HG03575 (cell line): ENCODE results near the gene HDHD3.
"Not testable (repeated sequence)": the region's sequence is repeated elsewhere in the genome, so short reads cannot be mapped to it uniquely, and the experiment has no call there.

Source experiments
- ATAC-seq: cut with Tn5 transposase; IDR thresholded peaks from one replicate; pipeline ENCODE4 v1.9.1; 2021; ENCODE audit not compliant: unreplicated experiment, insufficient number of reproducible peaks, low FRiP score; ENCODE audit errors: extremely low read depth

HDHD3 gene

GRCh38 chr9:113376634-113377567, at the start of gene HDHD3:
Gene HDHD3, minus strand, starts transcription at chr9:113376986. Its CDS starts 2,632 bp downstream, at chr9:113374354.
- no peak for ATAC-seq

GRCh38 chr9:113425072-113425471, 48.3 kb upstream of the HDHD3 start:
- ATAC-seq: no peak

GRCh38 chr9:113421726-113422125, 44.9 kb upstream of the HDHD3 start:
- ATAC-seq: no peak

- no peak for ATAC-seq
Measured at GRCh38 chr9:113417370-113417769, 40.6 kb upstream of the HDHD3 start.

GRCh38 chr9:113416149-113416721, 39.4 kb upstream of the HDHD3 start:
- ATAC-seq: peak; percentile 79

- ATAC-seq: peak; percentile 43
Measured at GRCh38 chr9:113410207-113410864, 33.5 kb upstream of the HDHD3 start, which contains the start of the genes C9orf43 and POLE3. Gene C9orf43, plus strand, starts transcription at chr9:113410747. Its CDS starts 2,747 bp downstream, at chr9:113413494. Gene POLE3, minus strand, starts transcription at chr9:113410675. Its CDS starts 382 bp downstream, at chr9:113410293.

- ATAC-seq: no peak
Measured at GRCh38 chr9:113409883-113410206, 33.1 kb upstream of the HDHD3 start.

GRCh38 chr9:113409481-113409880, 32.7 kb upstream of the HDHD3 start:
- no peak for ATAC-seq

- ATAC-seq: peak; percentile 33
Measured at GRCh38 chr9:113406873-113407511, 30.2 kb upstream of the HDHD3 start.

- not testable (repeated sequence) for ATAC-seq
Measured at GRCh38 chr9:113406353-113406752, 29.6 kb upstream of the HDHD3 start.

GRCh38 chr9:113403646-113404045, 26.9 kb upstream of the HDHD3 start:
- ATAC-seq: no peak

GRCh38 chr9:113401027-113401792, 24.4 kb upstream of the HDHD3 start, which contains the start of gene ALAD:
Gene ALAD, minus strand, starts transcription at chr9:113401284. Its CDS starts 7,725 bp downstream, at chr9:113393559.
- ATAC-seq: peak; percentile 88

- ATAC-seq: no peak
Measured at GRCh38 chr9:113399646-113400200, 22.9 kb upstream of the HDHD3 start.

GRCh38 chr9:113398796-113399195, 22.0 kb upstream of the HDHD3 start:
- no peak for ATAC-seq

GRCh38 chr9:113397203-113397631, 20.4 kb upstream of the HDHD3 start:
- ATAC-seq: no peak

GRCh38 chr9:113395000-113395861, 18.4 kb upstream of the HDHD3 start:
- ATAC-seq: no peak

- ATAC-seq: no peak
Measured at GRCh38 chr9:113393281-113393680, 16.5 kb upstream of the HDHD3 start.
